Measurements from ENCODE around the gene STOX1.

The STOX1 gene

GRCh38 chr10:68878496-68878895 is 51.2 kb downstream of the STOX1 start:
- H3K14ac ChIP-seq (ENCODE audit: low read length) = no peak overlapping the region
- H3K4me1 ChIP-seq (ENCODE audit: control insufficient read depth in 1 of 2, insufficient read depth in 2 of 2, low read length in 2 of 2) = no peaks in the 10 kb centered on the region
- no peaks in the 10 kb centered on the region for H3K79me2 ChIP-seq (ENCODE audit: control insufficient read depth, insufficient read depth, low read length, poor library complexity)
- no peak overlapping the region for H3K9ac ChIP-seq (ENCODE audit: low read length)
- H2BK120ac ChIP-seq (ENCODE audit: insufficient read depth, low read length, poor library complexity) = no peak overlapping the region
- no peak overlapping the region for H2AK5ac ChIP-seq (ENCODE audit: low read length)
- DNase-seq = no peak
- no peak overlapping the region for H2BK12ac ChIP-seq (ENCODE audit: low read length)
- H4K12ac ChIP-seq (ENCODE audit: low read depth, low read length) = no peak overlapping the region
- no peak overlapping the region for H3K27ac ChIP-seq (ENCODE audit: low read depth, low read length)
- no peak overlapping the region for H3K4me3 ChIP-seq (ENCODE audit: low read depth, low read length)
- no peak overlapping the region for H2BK5ac ChIP-seq (ENCODE audit: low read depth, low read length, poor library complexity)
- H3K4me2 ChIP-seq (ENCODE audit: low read length) = no peak overlapping the region
- no peak overlapping the region for H3K4ac ChIP-seq (ENCODE audit: low read depth, low read length)
- H3K27me3 ChIP-seq (ENCODE audit: insufficient read depth, low read length) = no peaks in the 10 kb centered on the region
- H2AFZ ChIP-seq (ENCODE audit: insufficient read depth, low read length, poor library complexity) = no peak overlapping the region
- H4K8ac ChIP-seq (ENCODE audit: low read depth, low read length) = no peak overlapping the region
- H3K18ac ChIP-seq (ENCODE audit: low read length) = no peak overlapping the region
- no peaks in the 10 kb centered on the region for H3K79me1 ChIP-seq (ENCODE audit: low read length)
- no peak overlapping the region for H3K23ac ChIP-seq (ENCODE audit: low read length)
- H4K91ac ChIP-seq (ENCODE audit: low read depth, low read length) = no peak overlapping the region
- H3K36me3 ChIP-seq (ENCODE audit: control insufficient read depth in 1 of 2, insufficient read depth in 2 of 2, low read length in 2 of 2) = no peaks in the 10 kb centered on the region
- H3K9me3 ChIP-seq (ENCODE audit: insufficient read depth, low read depth, low read length) = no peaks in the 10 kb centered on the region

- H2BK5ac ChIP-seq (ENCODE audit: low read depth, low read length, poor library complexity) = no peak overlapping the region
- no CpG with 5 or more reads among the region's 2 CpGs for WGBS (ENCODE audit: extremely low coverage, insufficient coverage, insufficient read length)
- no peaks in the 10 kb centered on the region for H3K79me1 ChIP-seq (ENCODE audit: low read length)
- H3K23ac ChIP-seq (ENCODE audit: low read length) = no peak overlapping the region
- H4K91ac ChIP-seq (ENCODE audit: low read depth, low read length) = no peak overlapping the region
- H4K12ac ChIP-seq (ENCODE audit: low read depth, low read length) = no peak overlapping the region
- H3K27ac ChIP-seq (ENCODE audit: low read depth, low read length) = no peak overlapping the region
- no peak overlapping the region for H2BK12ac ChIP-seq (ENCODE audit: low read length)
- no peak overlapping the region for H3K9ac ChIP-seq (ENCODE audit: low read length)
- no peaks in the 10 kb centered on the region for H3K27me3 ChIP-seq (ENCODE audit: insufficient read depth, low read length)
- no peaks in the 10 kb centered on the region for H3K79me2 ChIP-seq (ENCODE audit: control insufficient read depth, insufficient read depth, low read length, poor library complexity)
- no peaks in the 10 kb centered on the region for H3K36me3 ChIP-seq (ENCODE audit: control insufficient read depth in 1 of 2, insufficient read depth in 2 of 2, low read length in 2 of 2)
- H4K8ac ChIP-seq (ENCODE audit: low read depth, low read length) = no peak overlapping the region
- DNase-seq = no peak
- H3K4me1 ChIP-seq (ENCODE audit: control insufficient read depth in 1 of 2, insufficient read depth in 2 of 2, low read length in 2 of 2) = no peaks in the 10 kb centered on the region
- no peak overlapping the region for H2AFZ ChIP-seq (ENCODE audit: insufficient read depth, low read length, poor library complexity)
- no peak overlapping the region for H3K4me2 ChIP-seq (ENCODE audit: low read length)
- no peak overlapping the region for H3K14ac ChIP-seq (ENCODE audit: low read length)
- no peaks in the 10 kb centered on the region for H3K9me3 ChIP-seq (ENCODE audit: insufficient read depth, low read depth, low read length)
- no peak overlapping the region for H3K4me3 ChIP-seq (ENCODE audit: low read depth, low read length)
- no peak overlapping the region for H2BK120ac ChIP-seq (ENCODE audit: insufficient read depth, low read length, poor library complexity)
- H2AK5ac ChIP-seq (ENCODE audit: low read length) = no peak overlapping the region
- H3K4ac ChIP-seq (ENCODE audit: low read depth, low read length) = no peak overlapping the region
- no peak overlapping the region for H3K18ac ChIP-seq (ENCODE audit: low read length)
These were observed 52.3 kb downstream of the STOX1 start for GRCh38 chr10:68879628-68880027.

GRCh38 chr10:68880181-68880580 is 52.9 kb downstream of the STOX1 start:
- no peaks in the 10 kb centered on the region for H3K27me3 ChIP-seq (ENCODE audit: insufficient read depth, low read length)
- no peak overlapping the region for H2AFZ ChIP-seq (ENCODE audit: insufficient read depth, low read length, poor library complexity)
- H4K8ac ChIP-seq (ENCODE audit: low read depth, low read length) = no peak overlapping the region
- no peak overlapping the region for H2BK12ac ChIP-seq (ENCODE audit: low read length)
- no peak overlapping the region for H2BK5ac ChIP-seq (ENCODE audit: low read depth, low read length, poor library complexity)
- H3K4me3 ChIP-seq (ENCODE audit: low read depth, low read length) = no peak overlapping the region
- H3K79me2 ChIP-seq (ENCODE audit: control insufficient read depth, insufficient read depth, low read length, poor library complexity) = no peaks in the 10 kb centered on the region
- no peak overlapping the region for H4K91ac ChIP-seq (ENCODE audit: low read depth, low read length)
- no peak overlapping the region for H3K14ac ChIP-seq (ENCODE audit: low read length)
- H3K9ac ChIP-seq (ENCODE audit: low read length) = no peak overlapping the region
- no peak overlapping the region for H3K23ac ChIP-seq (ENCODE audit: low read length)
- no peak overlapping the region for H4K12ac ChIP-seq (ENCODE audit: low read depth, low read length)
- DNase-seq = peak; percentile 52 to 86
- no peak overlapping the region for H3K4me2 ChIP-seq (ENCODE audit: low read length)
- H3K27ac ChIP-seq (ENCODE audit: low read depth, low read length) = no peak overlapping the region
- no peaks in the 10 kb centered on the region for H3K9me3 ChIP-seq (ENCODE audit: insufficient read depth, low read depth, low read length)
- no peak overlapping the region for H3K4ac ChIP-seq (ENCODE audit: low read depth, low read length)
- no peaks in the 10 kb centered on the region for H3K79me1 ChIP-seq (ENCODE audit: low read length)
- no peaks in the 10 kb centered on the region for H3K36me3 ChIP-seq (ENCODE audit: control insufficient read depth in 1 of 2, insufficient read depth in 2 of 2, low read length in 2 of 2)
- H2AK5ac ChIP-seq (ENCODE audit: low read length) = no peak overlapping the region
- no CpG with 5 or more reads among the region's 4 CpGs for WGBS (ENCODE audit: extremely low coverage, insufficient coverage, insufficient read length)
- H3K4me1 ChIP-seq (ENCODE audit: control insufficient read depth in 1 of 2, insufficient read depth in 2 of 2, low read length in 2 of 2) = no peaks in the 10 kb centered on the region
- H2BK120ac ChIP-seq (ENCODE audit: insufficient read depth, low read length, poor library complexity) = no peak overlapping the region
- H3K18ac ChIP-seq (ENCODE audit: low read length) = no peak overlapping the region

- Histone ChIP-seq H2AK5ac (ENCODE audit: low read length) (no peak overlapping the region), H2AFZ (ENCODE audit: insufficient read depth, low read length, poor library complexity) (no peak overlapping the region), H3K4me3 (ENCODE audit: low read depth, low read length) (no peak overlapping the region), H3K14ac (ENCODE audit: low read length) (no peak overlapping the region), H3K79me2 (ENCODE audit: control insufficient read depth, insufficient read depth, low read length, poor library complexity) (no peaks in the 10 kb centered on the region), H3K9ac (ENCODE audit: low read length) (no peak overlapping the region), H2BK5ac (ENCODE audit: low read depth, low read length, poor library complexity) (no peak overlapping the region), H3K27me3 (ENCODE audit: insufficient read depth, low read length) (no peaks in the 10 kb centered on the region), H3K4me2 (ENCODE audit: low read length) (no peak overlapping the region), H3K18ac (ENCODE audit: low read length) (no peak overlapping the region), H3K9me3 (ENCODE audit: insufficient read depth, low read depth, low read length) (no peaks in the 10 kb centered on the region), H2BK12ac (ENCODE audit: low read length) (no peak overlapping the region), H2BK120ac (ENCODE audit: insufficient read depth, low read length, poor library complexity) (no peak overlapping the region), H3K23ac (ENCODE audit: low read length) (no peak overlapping the region), H4K91ac (ENCODE audit: low read depth, low read length) (no peak overlapping the region), H4K8ac (ENCODE audit: low read depth, low read length) (no peak overlapping the region), H4K12ac (ENCODE audit: low read depth, low read length) (no peak overlapping the region), H3K27ac (ENCODE audit: low read depth, low read length) (no peak overlapping the region), H3K36me3 (ENCODE audit: control insufficient read depth in 1 of 2, insufficient read depth in 2 of 2, low read length in 2 of 2) (no peaks in the 10 kb centered on the region), H3K4ac (ENCODE audit: low read depth, low read length) (no peak overlapping the region), H3K4me1 (ENCODE audit: control insufficient read depth in 1 of 2, insufficient read depth in 2 of 2, low read length in 2 of 2) (no peaks in the 10 kb centered on the region), H3K79me1 (ENCODE audit: low read length) (no peaks in the 10 kb centered on the region)
- no CpG with 5 or more reads among the region's 2 CpGs for WGBS (ENCODE audit: extremely low coverage, insufficient coverage, insufficient read length)
- no peak for DNase-seq
These were observed 67.7 kb downstream of the STOX1 start for GRCh38 chr10:68895041-68895440.

All from trophoblast cell (in vitro differentiated cells and primary cell).